ENCODE results near the gene RCE1.

DNA sequence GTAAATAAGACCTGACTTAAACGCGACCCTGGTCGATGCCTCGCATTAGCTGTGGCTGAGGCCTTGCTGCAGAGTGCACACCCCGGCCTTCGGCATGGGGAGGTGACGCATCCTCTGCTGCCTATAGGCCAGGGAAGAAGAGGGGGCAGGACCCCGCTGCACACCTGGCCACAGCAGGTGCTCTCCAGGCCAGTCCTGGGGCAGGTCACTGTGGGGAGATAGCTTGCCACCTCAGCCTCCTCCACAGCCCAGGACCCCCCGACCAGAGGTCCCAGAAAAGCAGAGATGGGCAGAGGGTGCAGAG is 26.3 kb downstream of the RCE1 start:
- TF ChIP-seq EZH2 (IDR thresholded peaks at IDR 0.05) (no peak), POLR2AphosphoS5 (IDR thresholded peaks at IDR 0.05; ENCODE audit: borderline replicate concordance, low read depth, low read length) (no peak)

Data from SK-N-MC (cell line).